IMR-90 (cell line): ENCODE results near the gene NEUROD2. TPM values are rescaled to one million over a fixed set of nuclear protein-coding genes. Genes with fewer than 3 reads are reported as not detected.

ENCODE experiments used
- ATAC-seq: fragments of 200-7000 bp; cut with Tn5 transposase; 2 replicates; pipeline ENCODE4 v1.9.1; 2020; ENCODE audit warnings: low read depth, mild to moderate bottlenecking, moderate library complexity
- BruUV-seq: library from RNA; stranded (reverse); fragments of 400-500 nt; replicated peaks from 2 replicates; lab custom pipeline; 2021; lab: Mats Ljungman, UMichigan
- CTCF ChIA-PET: fragments of 300-600 bp; formaldehyde crosslinking; extraction: SDS; loops from one replicate; lab custom pipeline; 2021; ENCODE audit warnings: antibody characterized with exemption; lab: Yijun Ruan, JAX
- POLR2A ChIA-PET: fragments of 300-600 bp; sonication (Branson Sonifier 250); formaldehyde crosslinking; loops from one replicate; lab custom pipeline; 2022; ENCODE audit warnings: antibody characterized with exemption; ENCODE audit not compliant: unreplicated experiment; lab: Charles Lee
- DNase-seq: peaks from one replicate; pipeline ENCODE4 v3.0.0; 2013
- H2AFZ ChIP-seq: replicated peaks from 2 replicates; pipeline ENCODE3; 2013; ENCODE audit warnings: low read length, mild to moderate bottlenecking; ENCODE audit not compliant: poor library complexity
- H2AK5ac ChIP-seq: 2 replicates; pipeline ENCODE4 v1.6.1; 2013; ENCODE audit warnings: low read depth, low read length, inconsistent platforms
- H2AK9ac ChIP-seq: replicated peaks from 2 replicates; pipeline ENCODE3; 2013; ENCODE audit warnings: mild to moderate bottlenecking, low read depth, low read length, moderate library complexity; ENCODE audit not compliant: poor library complexity
- H2BK120ac ChIP-seq: 2 replicates; pipeline ENCODE4 v1.6.1; 2013; ENCODE audit warnings: low read depth, low read length, inconsistent platforms
- H2BK15ac ChIP-seq: 3 replicates; pipeline ENCODE4 v1.6.1; 2013; ENCODE audit warnings: low read depth, low read length, inconsistent platforms
- H2BK20ac ChIP-seq: 2 replicates; pipeline ENCODE4 v1.6.1; 2013; ENCODE audit warnings: low read depth, mild to moderate bottlenecking, inconsistent platforms, low read length, moderate library complexity
- H2BK5ac ChIP-seq: 2 replicates; pipeline ENCODE4 v1.6.1; 2013; ENCODE audit warnings: mild to moderate bottlenecking, low read depth, low read length, inconsistent platforms; ENCODE audit not compliant: poor library complexity, severe bottlenecking
- H3K14ac ChIP-seq: replicated peaks from 2 replicates; pipeline ENCODE4 v1.6.1; 2013; ENCODE audit warnings: low read depth, low read length, inconsistent platforms
- H3K18ac ChIP-seq: 2 replicates; pipeline ENCODE4 v1.6.1; 2013; ENCODE audit warnings: low read depth, low read length, control low read depth
- H3K23ac ChIP-seq: 2 replicates; pipeline ENCODE4 v1.6.1; 2013; ENCODE audit warnings: low read depth, low read length, inconsistent platforms
- H3K27ac ChIP-seq: 2 replicates; pipeline ENCODE4 v1.5.1; 2013; ENCODE audit warnings: mild to moderate bottlenecking, control low read depth, low read length; ENCODE audit not compliant: insufficient read depth
- H3K27me3 ChIP-seq: 2 replicates; pipeline ENCODE4 v1.6.1; 2013; ENCODE audit warnings: low read length; ENCODE audit not compliant: control insufficient read depth, insufficient read depth
- H3K36me3 ChIP-seq: 2 replicates; pipeline ENCODE4 v1.6.1; 2013; ENCODE audit warnings: low read length, mixed read lengths; ENCODE audit not compliant: control insufficient read depth, insufficient read depth
- H3K4ac ChIP-seq: 2 replicates; pipeline ENCODE4 v1.6.1; 2013; ENCODE audit warnings: low read depth, low read length, inconsistent platforms
- H3K4me1 ChIP-seq: 2 replicates; pipeline ENCODE4 v1.6.1; 2013; ENCODE audit warnings: low read length, mixed read lengths; ENCODE audit not compliant: control insufficient read depth, insufficient read depth
- H3K4me2 ChIP-seq: 2 replicates; pipeline ENCODE4 v1.6.1; 2013; ENCODE audit warnings: low read depth, mild to moderate bottlenecking, control low read depth, low read length, moderate library complexity
- H3K4me3 ChIP-seq: 2 replicates; pipeline ENCODE4 v1.5.1; 2013; ENCODE audit warnings: low read depth, mild to moderate bottlenecking, control low read depth, low read length, moderate library complexity; ENCODE audit not compliant: insufficient read depth
- H3K56ac ChIP-seq: 2 replicates; pipeline ENCODE4 v1.6.1; 2013; ENCODE audit warnings: low read length, inconsistent platforms; ENCODE audit not compliant: insufficient read depth; ENCODE audit errors: extremely low read depth
- H3K79me1 ChIP-seq, 2 experiments: 2 replicates each; pipeline ENCODE4 v1.6.1; 2013; ENCODE audit warnings: low read length in 2 of 2, inconsistent platforms in 1 of 2, low read depth in 1 of 2
- H3K9ac ChIP-seq: 2 replicates; pipeline ENCODE4 v1.6.1; 2013; ENCODE audit warnings: low read depth, low read length, control low read depth
- H3K9me1 ChIP-seq: 2 replicates; pipeline ENCODE4 v1.6.1; 2013; ENCODE audit warnings: low read length, inconsistent platforms; ENCODE audit not compliant: insufficient read depth
- H3K9me3 ChIP-seq: 2 replicates; pipeline ENCODE4 v1.6.1; 2013; ENCODE audit warnings: low read length; ENCODE audit not compliant: control insufficient read depth, insufficient read depth
- H4K20me1 ChIP-seq: 2 replicates; pipeline ENCODE4 v1.6.1; 2013; ENCODE audit warnings: low read length, inconsistent platforms; ENCODE audit not compliant: insufficient read depth
- H4K5ac ChIP-seq: 2 replicates; pipeline ENCODE4 v1.6.1; 2013; ENCODE audit warnings: mild to moderate bottlenecking, low read depth, low read length, control low read depth
- H4K8ac ChIP-seq, 2 experiments: 2 replicates each; pipeline ENCODE4 v1.6.1; 2013; ENCODE audit warnings: low read depth in 2 of 2, low read length in 2 of 2, control low read depth in 1 of 2, inconsistent platforms in 1 of 2
- H4K91ac ChIP-seq: 2 replicates; pipeline ENCODE4 v1.6.1; 2013; ENCODE audit warnings: low read depth, low read length, inconsistent platforms; ENCODE audit not compliant: insufficient read depth
- CHD1 ChIP-seq: IDR thresholded peaks from 2 replicates; pipeline ENCODE4 v1.6.1; 2012; ENCODE audit warnings: low read depth, low read length, improper control_type of control experiment
- CTCF ChIP-seq: conservative IDR thresholded peaks from 2 replicates; pipeline ENCODE4 v1.5.1; 2012; ENCODE audit warnings: mild to moderate bottlenecking, low read depth, low read length, improper control_type of control experiment
- ELK1 ChIP-seq: fragments of 150-350 bp; IDR thresholded peaks from 2 replicates; pipeline ENCODE4 v1.6.1; 2016; ENCODE audit warnings: low read depth, mild to moderate bottlenecking, low read length, moderate library complexity, borderline replicate concordance
- MAZ ChIP-seq: IDR thresholded peaks from 2 replicates; pipeline ENCODE4 v1.6.1; 2012; ENCODE audit warnings: low read depth, mild to moderate bottlenecking, low read length, improper control_type of control experiment, moderate library complexity, borderline replicate concordance
- MXI1 ChIP-seq: IDR thresholded peaks from 2 replicates; pipeline ENCODE4 v1.6.1; 2012; ENCODE audit warnings: low read depth, mild to moderate bottlenecking, low read length, moderate library complexity, borderline replicate concordance
- NFE2L2 ChIP-seq: fragments of 150-350 bp; IDR thresholded peaks from 2 replicates; pipeline ENCODE4 v1.6.1; 2016; ENCODE audit warnings: low read depth, mild to moderate bottlenecking, low read length
- POLR2A ChIP-seq: IDR thresholded peaks from 2 replicates; pipeline ENCODE4 v1.6.1; 2012; ENCODE audit warnings: mild to moderate bottlenecking, low read depth, low read length
- RAD21 ChIP-seq: IDR thresholded peaks from 2 replicates; pipeline ENCODE4 v1.6.1; 2012; ENCODE audit warnings: low read length, improper control_type of control experiment
- RCOR1 ChIP-seq: IDR thresholded peaks from 2 replicates; pipeline ENCODE4 v1.6.1; 2012; ENCODE audit warnings: mild to moderate bottlenecking, low read length, improper control_type of control experiment; ENCODE audit not compliant: insufficient replicate concordance
- RFX5 ChIP-seq: IDR thresholded peaks from 2 replicates; pipeline ENCODE4 v1.8.0; 2012; ENCODE audit warnings: low read depth, mild to moderate bottlenecking, low read length, moderate library complexity
- USF2 ChIP-seq: fragments of 150-350 bp; IDR thresholded peaks from 2 replicates; pipeline ENCODE4 v1.6.1; 2017; ENCODE audit warnings: mild to moderate bottlenecking, antibody characterized with exemption, low read length, low read depth
- WGBS, 2 experiments: methylation state at CpG; one replicate each; pipeline versions ENCODE4 v1.1.5 to v1.1.7; 2013; ENCODE audit warnings: missing lambda C conversion rate in 2 of 2; ENCODE audit not compliant: insufficient read length in 1 of 2; ENCODE audit errors: extremely low coverage in 2 of 2; 5-methylcytosine and 5-hydroxymethylcytosine counted together
- dilution Hi-C: fragments of 300-500 bp; cut with HindIII; formaldehyde crosslinking; loops from one replicate; pipeline ENCODE4 v1.14.3; 2018; ENCODE audit warnings: low sequenced_read_pairs; ENCODE audit not compliant: unreplicated experiment
- in situ Hi-C: fragments of 300-500 bp; cut with MboI; formaldehyde crosslinking; loops from 3 replicates; pipeline ENCODE4 v1.14.3; 2019; ENCODE audit warnings: low sequenced_read_pairs, inconsistent platforms, mixed read lengths
- intact Hi-C: fragments of 100-400 bp; cut with micrococcal nuclease; formaldehyde crosslinking; loops from 2 replicates; pipeline ENCODE4 v1.10.0; 2022
- polyA plus RNA-seq, 3 experiments: library from polyadenylated mRNA; depleted of rRNA; stranded (reverse); fragments of >200 nt; gene quantifications; 2 replicates each; pipeline ENCODE4 v1.2.3, GENCODE V29; 2012; ENCODE audit warnings: low replicate concordance in 1 of 3
- total RNA-seq: library from RNA; depleted of rRNA; stranded (reverse); fragments of >200 nt; gene quantifications from 2 replicates; pipeline ENCODE4 v1.2.3, GENCODE V29; 2012

NEUROD2 gene
- total and polyA plus RNA-seq, 2 of the 4 experiments (the other 2 are of a cell fraction), result not detected

- no peak overlapping the region for H4K8ac ChIP-seq
- no peak overlapping the region for H3K18ac ChIP-seq
- TF ChIP-seq POLR2A (no peak), USF2 (no peak), CHD1 (no peak), NFE2L2 (no peak), ELK1 (no peak), RFX5 (no peak), RCOR1 (no peak), MXI1 (no peak), CTCF (no peak), MAZ (no peak), RAD21 (no peak)
- in situ Hi-C loops (no loop called here), intact Hi-C loops (no loop called here), dilution Hi-C loops (no loop called here)
- no peak overlapping the region for H3K27ac ChIP-seq
- H3K4me2 ChIP-seq, result no peak overlapping the region
- H2BK120ac ChIP-seq, result no peak overlapping the region
- H3K79me1 ChIP-seq, result peaks cover 0 to 3% of the 10 kb centered on the region in 2 experiments; a peak in 1 of 4 replicates
- H2BK15ac ChIP-seq, result no peak overlapping the region
- CTCF ChIA-PET, result interaction anchor here (2.2 kb wide), 1 partner anchor 10 kb away, joined by 9 read pairs; no protein-coding TSS in a partner anchor
- no peak overlapping the region for H2BK20ac ChIP-seq
- H4K91ac ChIP-seq, result no peak overlapping the region
- H2BK5ac ChIP-seq, result no peak overlapping the region
- DNase-seq (no peak), ATAC-seq (no peak)
- no peak overlapping the region for H3K4ac ChIP-seq
- no peaks in the 10 kb centered on the region for H4K20me1 ChIP-seq
- H3K9ac ChIP-seq, result no peak overlapping the region
- H2AK9ac ChIP-seq, result no peak overlapping the region
- 57% methylated on average over 2 of the region's 6 CpGs; no CpG with 5 or more reads in 1 of the 2 experiments for WGBS, 2 experiments
- peaks cover 6% of the 10 kb centered on the region for H3K4me1 ChIP-seq
- no peak overlapping the region for H3K4me3 ChIP-seq
- no peak overlapping the region for H2AFZ ChIP-seq
- no peak overlapping the region for H4K5ac ChIP-seq
- H3K23ac ChIP-seq, result no peak overlapping the region
- BruUV-seq, result no TSS peak
- POLR2A ChIA-PET, result no interaction called here
- no peak overlapping the region for H2AK5ac ChIP-seq
- H3K14ac ChIP-seq, result no peak overlapping the region
- H3K9me1 ChIP-seq, result peaks cover 7% of the 10 kb centered on the region; the same call in 1 of the 2 replicates
- H3K9me3 ChIP-seq, result no peaks in the 10 kb centered on the region
- H3K36me3 ChIP-seq, result no peaks in the 10 kb centered on the region
- H3K56ac ChIP-seq, result no peak overlapping the region
- H3K27me3 ChIP-seq, result peaks cover 61% of the 10 kb centered on the region
These were observed 23.7 kb upstream of the NEUROD2 start for GRCh38 chr17:39631403-39631802.
